ENCODE results near the gene UPF2.
"Not testable (repeated sequence)": the region's sequence is repeated elsewhere in the genome, so short reads cannot be mapped to it uniquely, and the experiment has no call there.

UPF2 gene

GRCh38 chr10:12042797-12043651 is at the start of gene UPF2:
Gene UPF2 (minus strand): TSS chr10:12042809. CDS start chr10:12035423, 7,386 bp downstream.
- DNase-seq = peak; percentile 97

GRCh38 chr10:12091421-12091820 is 48.8 kb upstream of the UPF2 start:
- no peak for DNase-seq

GRCh38 chr10:12088919-12089318 is 46.3 kb upstream of the UPF2 start:
- DNase-seq = no peak

GRCh38 chr10:12081879-12082557 is 39.4 kb upstream of the UPF2 start:
- DNase-seq = no peak

- no peak for DNase-seq
These were observed 38.9 kb upstream of the UPF2 start for GRCh38 chr10:12081470-12081869.

GRCh38 chr10:12077580-12078180 is 35.1 kb upstream of the UPF2 start:
- DNase-seq = no peak

GRCh38 chr10:12073526-12073925 is 30.9 kb upstream of the UPF2 start:
- DNase-seq = no peak

- not testable (repeated sequence) for DNase-seq
These were observed 28.8 kb upstream of the UPF2 start for GRCh38 chr10:12071441-12071840.

GRCh38 chr10:12068449-12069269 is 26.1 kb upstream of the UPF2 start, which contains the start of gene DHTKD1:
Gene DHTKD1 (plus strand): TSS chr10:12068954. CDS start chr10:12069034, 80 bp downstream.
- DNase-seq = peak; percentile 99

- DNase-seq = no peak
These were observed 24.7 kb upstream of the UPF2 start for GRCh38 chr10:12067336-12067735.

GRCh38 chr10:12063483-12063818 is 20.8 kb upstream of the UPF2 start:
- no peak for DNase-seq

- no peak for DNase-seq
These were observed 20.3 kb upstream of the UPF2 start for GRCh38 chr10:12062754-12063482.

GRCh38 chr10:12061124-12061523 is 18.5 kb upstream of the UPF2 start:
- no peak for DNase-seq

GRCh38 chr10:12056748-12057147 is 14.1 kb upstream of the UPF2 start:
- no peak for DNase-seq

GRCh38 chr10:12055732-12056131 is 13.1 kb upstream of the UPF2 start:
- no peak for DNase-seq

- DNase-seq = no peak
These were observed 8.6 kb upstream of the UPF2 start for GRCh38 chr10:12051241-12051640.

GRCh38 chr10:12050528-12050927 is 7.9 kb upstream of the UPF2 start:
- no peak for DNase-seq

GRCh38 chr10:12048547-12048946 is 5.9 kb upstream of the UPF2 start:
- DNase-seq = no peak

GRCh38 chr10:12045596-12045995 is 3.0 kb upstream of the UPF2 start:
- DNase-seq = no peak

- DNase-seq = peak; percentile 64
These were observed 206 bp downstream of the UPF2 start for GRCh38 chr10:12042409-12042796.

- peak; percentile 20 for DNase-seq
These were observed 722 bp downstream of the UPF2 start for GRCh38 chr10:12041766-12042408.

Measured in activated naive CD4-positive, alpha-beta T cell treated with anti-CD3 and anti-CD28 coated beads, Interleukin-2, amount 50 U/mL, for 16 hours (primary cell).